NK-92 treated with Interleukin-12 subunit alpha and Interleukin-12 subunit beta, amount 100 ng/mL, for 24 hours (cell line): ENCODE measurements around the gene MKRN2OS.

ENCODE experiments used
- DNase-seq: peaks from one replicate; lab custom pipeline; 2025; lab: John Stamatoyannopoulos, UW

The MKRN2OS gene

GRCh38 chr3:12545473-12545791 lies at the start of gene MKRN2OS:
MKRN2OS (minus strand) TSS chr3:12545499; CDS start chr3:12545464, 35 bp downstream.
- no peak for DNase-seq

GRCh38 chr3:12593473-12593872 lies 48.2 kb upstream of the MKRN2OS start:
- DNase-seq: no peak

- DNase-seq: no peak
These were observed 46.9 kb upstream of the MKRN2OS start for GRCh38 chr3:12591997-12592715.

- DNase-seq: no peak
These were observed 46.2 kb upstream of the MKRN2OS start for GRCh38 chr3:12591456-12591855.

- DNase-seq: no peak
These were observed 44.8 kb upstream of the MKRN2OS start for GRCh38 chr3:12590096-12590495.

- no peak for DNase-seq
These were observed 43.0 kb upstream of the MKRN2OS start for GRCh38 chr3:12588039-12589009.

GRCh38 chr3:12586403-12586802 lies 41.1 kb upstream of the MKRN2OS start:
- DNase-seq: no peak

- no peak for DNase-seq
These were observed 40.7 kb upstream of the MKRN2OS start for GRCh38 chr3:12585970-12586369.

GRCh38 chr3:12585181-12585580 lies 39.9 kb upstream of the MKRN2OS start:
- DNase-seq: no peak

- no peak for DNase-seq
These were observed 38.8 kb upstream of the MKRN2OS start for GRCh38 chr3:12584083-12584482.

GRCh38 chr3:12583280-12583679 lies 38.0 kb upstream of the MKRN2OS start:
- DNase-seq: no peak

- DNase-seq: no peak
These were observed 37.4 kb upstream of the MKRN2OS start for GRCh38 chr3:12582730-12583129.

GRCh38 chr3:12579905-12580304 lies 34.6 kb upstream of the MKRN2OS start:
- DNase-seq: no peak

- DNase-seq: no peak
These were observed 34.2 kb upstream of the MKRN2OS start for GRCh38 chr3:12579456-12579855.

GRCh38 chr3:12578742-12579141 lies 33.4 kb upstream of the MKRN2OS start:
- no peak for DNase-seq

GRCh38 chr3:12577379-12577778 lies 32.1 kb upstream of the MKRN2OS start:
- DNase-seq: no peak

GRCh38 chr3:12574661-12575060 lies 29.4 kb upstream of the MKRN2OS start:
- DNase-seq: no peak

- no peak for DNase-seq
These were observed 28.8 kb upstream of the MKRN2OS start for GRCh38 chr3:12574131-12574530.

- DNase-seq: no peak
These were observed 26.7 kb upstream of the MKRN2OS start for GRCh38 chr3:12571986-12572385.

GRCh38 chr3:12569836-12570235 lies 24.5 kb upstream of the MKRN2OS start:
- no peak for DNase-seq

GRCh38 chr3:12568747-12569146 lies 23.4 kb upstream of the MKRN2OS start:
- DNase-seq: no peak

- DNase-seq: no peak
These were observed 21.7 kb upstream of the MKRN2OS start for GRCh38 chr3:12566976-12567375.

- no peak for DNase-seq
These were observed 17.2 kb upstream of the MKRN2OS start for GRCh38 chr3:12562451-12562850.
